AG04450 (cell line): ENCODE results near the gene SLC35G4. TPM values are rescaled to one million over a fixed set of nuclear protein-coding genes. Genes with fewer than 3 reads are reported as not detected.
"Not testable (repeated sequence)": the region's sequence is repeated elsewhere in the genome, so short reads cannot be mapped to it uniquely, and the experiment has no call there.

Source experiments
- CTCF ChIA-PET: fragments of 300-600, 350-600 bp; formaldehyde crosslinking; extraction: SDS; loops from one replicate; lab custom pipeline; 2022; ENCODE audit warnings: antibody characterized with exemption, inconsistent platforms; lab: Charles Lee
- POLR2A ChIA-PET: fragments of 350-600 bp; formaldehyde crosslinking; extraction: SDS; loops from one replicate; lab custom pipeline; 2021; ENCODE audit warnings: antibody characterized with exemption, inconsistent platforms; lab: Yijun Ruan, JAX
- DNase-seq: peaks from one replicate; pipeline ENCODE4 v3.0.0-alpha.2; 2011; ENCODE audit warnings: low read depth, low spot score
- H3K27ac ChIP-seq: one replicate; pipeline ENCODE4 v1.5.1; 2012; ENCODE audit warnings: low read depth, low read length, control low read depth
- H3K27me3 ChIP-seq: one replicate; pipeline ENCODE4 v1.6.0; 2012; ENCODE audit warnings: low read length; ENCODE audit not compliant: control insufficient read depth, insufficient read depth
- H3K4me3 ChIP-seq: 2 replicates; pipeline ENCODE4 v1.5.1; 2011; ENCODE audit warnings: mild to moderate bottlenecking, low read depth, low read length, control low read depth
- H3K9me3 ChIP-seq: 2 replicates; pipeline ENCODE4 v1.5.1; 2012; ENCODE audit warnings: low read length; ENCODE audit not compliant: control insufficient read depth, insufficient read depth
- polyA minus RNA-seq: library from RNA; depleted of rRNA, polyadenylated mRNA; stranded (reverse); fragments of >200 nt; gene quantifications from 2 replicates; pipeline ENCODE4 v1.2.3, GENCODE V29; 2011; rRNA and poly(A)+ RNA removed
- polyA plus RNA-seq: library from polyadenylated mRNA; depleted of rRNA; stranded (reverse); fragments of >200 nt; gene quantifications from 2 replicates; pipeline ENCODE4 v1.2.3, GENCODE V29; 2011; rRNA removed
- TF ChIP-seq, protein P1 (sequence below): IDR thresholded peaks from 2 replicates; pipeline ENCODE4 v1.5.1; 2011; ENCODE audit warnings: low read depth, low read length, control low read depth, inconsistent platforms

The SLC35G4 gene
- polyA plus RNA-seq, result not detected in 2 replicates
- not detected in 2 replicates for polyA minus RNA-seq

DNA sequence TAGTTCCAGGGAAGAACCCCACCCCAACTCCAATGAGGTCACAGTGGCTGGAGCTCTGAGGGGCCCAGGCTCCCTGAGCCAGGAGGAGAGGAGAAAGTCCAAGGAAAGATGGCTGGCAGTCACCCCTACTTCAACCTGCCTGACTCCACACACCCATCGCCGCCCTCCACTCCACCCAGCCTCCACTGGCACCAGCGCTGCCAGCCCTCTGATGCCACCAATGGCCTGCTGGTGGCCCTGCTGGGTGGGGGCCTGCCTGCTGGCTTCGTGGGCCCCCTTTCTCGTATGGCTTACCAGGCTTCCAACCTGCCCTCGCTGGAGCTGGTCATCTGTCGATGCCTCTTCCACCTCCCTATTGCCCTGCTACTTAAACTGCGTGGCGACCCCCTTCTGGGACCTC is at the start of gene SLC35G4:
Gene SLC35G4, plus strand, starts transcription at position 109 of the 400 bp plus-strand sequence. Its CDS starts 0 bp downstream, at position 109.
- H3K4me3 ChIP-seq, DNase-seq, CTCF ChIA-PET, H3K27ac ChIP-seq, POLR2A ChIA-PET, H3K27me3 ChIP-seq: not testable (repeated sequence)
- peaks cover 14% of the 10 kb centered on the region for H3K9me3 ChIP-seq

DNA sequence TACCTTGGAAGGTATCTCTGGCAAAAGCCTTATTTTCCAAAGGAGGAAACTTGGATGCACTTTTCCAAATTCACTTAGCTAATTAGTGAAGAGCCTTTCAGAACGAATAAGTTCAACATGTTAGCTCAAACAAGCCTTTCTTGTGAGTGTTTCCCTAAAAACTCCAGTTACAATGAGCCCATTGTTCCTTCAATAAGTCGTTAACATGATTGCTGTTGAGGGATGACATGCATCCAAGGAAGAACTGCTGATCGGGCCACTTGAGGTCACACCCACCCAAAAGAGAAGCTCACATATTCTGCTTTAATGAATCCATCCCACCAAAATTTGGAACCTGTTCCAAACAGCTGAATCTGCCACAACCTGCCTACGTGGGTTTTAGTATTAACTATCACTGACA is 48.1 kb upstream of the SLC35G4 start:
- TF ChIP-seq, protein P1, sequence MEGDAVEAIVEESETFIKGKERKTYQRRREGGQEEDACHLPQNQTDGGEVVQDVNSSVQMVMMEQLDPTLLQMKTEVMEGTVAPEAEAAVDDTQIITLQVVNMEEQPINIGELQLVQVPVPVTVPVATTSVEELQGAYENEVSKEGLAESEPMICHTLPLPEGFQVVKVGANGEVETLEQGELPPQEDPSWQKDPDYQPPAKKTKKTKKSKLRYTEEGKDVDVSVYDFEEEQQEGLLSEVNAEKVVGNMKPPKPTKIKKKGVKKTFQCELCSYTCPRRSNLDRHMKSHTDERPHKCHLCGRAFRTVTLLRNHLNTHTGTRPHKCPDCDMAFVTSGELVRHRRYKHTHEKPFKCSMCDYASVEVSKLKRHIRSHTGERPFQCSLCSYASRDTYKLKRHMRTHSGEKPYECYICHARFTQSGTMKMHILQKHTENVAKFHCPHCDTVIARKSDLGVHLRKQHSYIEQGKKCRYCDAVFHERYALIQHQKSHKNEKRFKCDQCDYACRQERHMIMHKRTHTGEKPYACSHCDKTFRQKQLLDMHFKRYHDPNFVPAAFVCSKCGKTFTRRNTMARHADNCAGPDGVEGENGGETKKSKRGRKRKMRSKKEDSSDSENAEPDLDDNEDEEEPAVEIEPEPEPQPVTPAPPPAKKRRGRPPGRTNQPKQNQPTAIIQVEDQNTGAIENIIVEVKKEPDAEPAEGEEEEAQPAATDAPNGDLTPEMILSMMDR, result no peak
- ChIA-PET CTCF (interaction anchor here (1.1 to 1.4 kb wide), 5 partner anchors 8 to 1001 kb away, joined by 3 to 10 read pairs (median 3); no protein-coding TSS in a partner anchor), POLR2A (no interaction called here)
- no peak for DNase-seq
- Histone ChIP-seq H3K27me3 (no peaks in the 10 kb centered on the region), H3K4me3 (no peak overlapping the region), H3K9me3 (no peaks in the 10 kb centered on the region), H3K27ac (no peak overlapping the region)

DNA sequence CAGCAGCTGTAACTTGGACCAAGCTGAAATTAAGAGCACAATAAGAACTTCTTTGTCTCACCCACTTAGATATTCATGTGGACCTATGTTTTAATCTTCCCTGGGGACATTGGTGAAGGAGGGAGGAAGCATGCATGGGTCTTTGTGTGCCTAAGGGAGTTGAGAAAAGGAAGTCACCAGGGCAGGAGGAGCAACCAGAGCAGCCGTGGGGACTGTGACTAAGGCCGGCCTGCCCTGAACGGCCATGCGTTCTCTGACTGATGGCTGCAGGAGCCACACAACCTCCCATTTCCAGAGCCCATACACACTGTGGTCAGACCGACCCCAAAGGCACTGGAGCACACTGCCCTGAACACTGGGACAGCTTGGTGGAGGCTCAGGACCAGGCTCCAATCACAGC is 43.7 kb upstream of the SLC35G4 start:
- TF ChIP-seq, protein P1, result no peak
- DNase-seq, result no peak
- H3K9me3 ChIP-seq, result no peaks in the 10 kb centered on the region
- no peak overlapping the region for H3K4me3 ChIP-seq
- peaks cover 3% of the 10 kb centered on the region for H3K27me3 ChIP-seq
- H3K27ac ChIP-seq, result no peak overlapping the region
- ChIA-PET CTCF (no interaction called here), POLR2A (no interaction called here)

DNA sequence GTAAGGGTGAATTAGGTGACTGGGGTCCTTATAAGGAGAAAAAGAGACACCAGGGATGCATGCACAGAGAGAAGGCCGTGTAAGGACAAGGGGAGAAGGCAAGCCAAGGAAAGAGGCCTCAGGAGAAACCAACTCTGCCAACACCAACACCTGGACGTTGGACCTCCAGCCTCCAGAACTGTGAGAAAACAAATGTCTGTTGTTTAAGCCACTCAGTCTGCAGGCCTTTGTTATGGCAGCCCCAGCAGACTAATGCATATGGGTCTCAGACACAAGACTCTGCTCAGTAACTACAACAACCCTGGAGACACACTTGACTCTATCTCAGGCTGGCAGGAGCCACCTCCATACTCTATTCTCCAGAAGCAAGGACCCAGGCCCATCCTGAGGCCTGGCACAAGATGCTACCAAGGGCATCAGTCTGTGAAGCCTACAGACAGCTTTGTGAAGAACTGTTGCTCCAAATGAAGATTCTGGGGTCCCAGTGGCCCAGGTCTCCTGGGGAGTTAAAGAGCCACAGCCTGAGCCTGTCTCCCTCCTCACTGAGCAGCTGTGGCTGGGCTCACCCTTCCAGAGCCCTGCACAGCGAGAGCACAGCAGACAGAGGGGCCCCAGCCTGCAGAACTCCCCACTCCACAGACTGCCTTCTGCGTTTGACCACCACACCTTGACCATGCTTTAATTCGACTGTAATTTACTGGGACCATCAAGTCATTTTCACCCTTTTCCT is 43.0 kb upstream of the SLC35G4 start:
- H3K4me3 ChIP-seq, result no peak overlapping the region
- POLR2A ChIA-PET, result no interaction called here
- H3K9me3 ChIP-seq, result no peaks in the 10 kb centered on the region
- TF ChIP-seq, protein P1, result no peak
- DNase-seq, result no peak
- peaks cover 3% of the 10 kb centered on the region for H3K27me3 ChIP-seq
- CTCF ChIA-PET, result interaction anchor here (1.5 kb wide), 1 partner anchor 11 kb away, joined by 3 read pairs; no protein-coding TSS in a partner anchor
- H3K27ac ChIP-seq, result no peak overlapping the region

DNA sequence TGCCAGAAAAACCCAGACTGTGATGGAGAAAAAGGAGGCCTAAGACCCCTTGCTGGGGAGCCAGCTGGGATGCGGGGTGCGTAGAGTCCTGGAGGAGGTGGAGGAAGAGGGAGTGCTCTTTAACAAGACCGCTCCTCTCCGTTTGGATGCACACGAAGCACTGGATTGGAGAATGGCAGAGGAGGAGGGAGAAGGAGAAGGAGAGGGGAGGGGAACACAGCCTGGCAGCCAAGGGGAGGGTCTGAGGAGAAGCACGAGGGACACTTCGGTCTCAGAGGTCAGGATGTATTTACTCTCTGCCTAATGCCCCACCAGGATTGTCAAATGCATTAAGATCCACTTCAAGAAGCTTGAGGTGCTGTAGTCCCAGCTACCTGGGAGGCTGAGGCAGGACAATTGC is 42.0 kb upstream of the SLC35G4 start:
- Histone ChIP-seq H3K9me3 (no peaks in the 10 kb centered on the region), H3K27ac (no peak overlapping the region), H3K27me3 (peaks cover 8% of the 10 kb centered on the region), H3K4me3 (no peak overlapping the region)
- POLR2A ChIA-PET, result no interaction called here
- TF ChIP-seq, protein P1, result no peak
- CTCF ChIA-PET, result interaction anchor here (1.5 kb wide), 1 partner anchor 12 kb away, joined by 3 read pairs; no protein-coding TSS in a partner anchor
- DNase-seq, result no peak
